Esophagus muscularis mucosa (tissue), 4 donors: ENCODE results near the gene CELF4.

Experiments used
- CTCF ChIP-seq, 3 experiments: fragments of 200-600 bp in 2 of 3; fragments of 450-650 bp in 1 of 3; sonication (generic) in 2 of 3; IDR thresholded peaks; one replicate each; pipeline ENCODE4 v1.5.1; 2017 to 2019; ENCODE audit warnings: antibody characterized with exemption in 3 of 3, mild to moderate bottlenecking in 2 of 3, moderate library complexity in 1 of 3
- EP300 ChIP-seq: sonication (generic); formaldehyde crosslinking; IDR thresholded peaks from one replicate; pipeline ENCODE4 v1.6.1; 2017; ENCODE audit warnings: antibody characterized with exemption
- POLR2A ChIP-seq: fragments of 450-650 bp; IDR thresholded peaks from one replicate; pipeline ENCODE4 v1.6.1; 2017; ENCODE audit warnings: antibody characterized with exemption, moderate library complexity, mild to moderate bottlenecking, low read depth

GRCh38 chr18:37550118-37550875, 15.3 kb downstream of the CELF4 start:
- TF ChIP-seq CTCF (IDR thresholded peaks at IDR 0.05) (no peak), POLR2A (no peak), EP300 (no peak)
